ENCODE data around the gene TCP11L2.

TCP11L2 gene

DNA sequence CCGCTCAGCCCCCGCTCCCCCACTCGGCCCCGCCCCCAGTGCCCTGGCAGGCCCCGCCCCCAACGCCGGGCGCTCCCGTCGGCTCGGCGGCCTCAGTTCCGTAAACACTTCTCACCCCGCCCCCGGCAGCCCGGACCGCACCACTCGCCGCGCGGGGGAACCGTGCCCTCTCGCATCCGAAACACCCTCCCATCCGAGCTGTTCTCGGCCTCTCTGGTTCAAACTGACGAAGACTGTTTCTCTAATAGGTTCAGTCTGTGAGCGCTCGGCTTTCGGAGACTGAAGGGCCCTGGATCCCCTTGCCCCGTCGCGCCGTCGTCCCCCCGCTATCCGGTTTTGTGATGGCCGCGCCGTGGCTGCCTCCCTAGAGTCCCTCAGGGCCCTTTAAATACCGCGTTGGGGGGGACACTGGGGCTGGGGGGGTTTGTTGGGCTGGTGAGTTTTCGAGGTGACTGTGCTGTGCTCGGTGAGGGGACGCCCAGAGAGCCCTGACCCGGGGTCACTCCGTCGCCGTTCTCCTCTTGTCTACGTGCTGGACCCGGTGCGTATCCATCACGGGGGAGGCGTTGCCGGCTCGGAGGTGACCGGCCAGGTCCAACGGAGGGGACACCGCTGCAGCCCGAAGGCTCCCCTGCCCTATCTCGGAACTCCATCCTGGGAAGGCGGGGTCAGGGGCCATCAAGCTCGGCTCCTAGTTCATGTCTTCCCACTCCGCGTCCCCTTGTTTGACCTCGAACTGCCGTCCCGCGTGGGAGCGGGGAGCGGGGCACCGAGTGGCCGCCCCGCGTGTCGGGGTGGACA, at the start of gene TCP11L2:
Gene TCP11L2, plus strand, starts transcription at position 333 of the 801 bp plus-strand sequence. CDS start 8,343 bp downstream, outside the sequence.
- DNase-seq = peak; percentile 88

DNA sequence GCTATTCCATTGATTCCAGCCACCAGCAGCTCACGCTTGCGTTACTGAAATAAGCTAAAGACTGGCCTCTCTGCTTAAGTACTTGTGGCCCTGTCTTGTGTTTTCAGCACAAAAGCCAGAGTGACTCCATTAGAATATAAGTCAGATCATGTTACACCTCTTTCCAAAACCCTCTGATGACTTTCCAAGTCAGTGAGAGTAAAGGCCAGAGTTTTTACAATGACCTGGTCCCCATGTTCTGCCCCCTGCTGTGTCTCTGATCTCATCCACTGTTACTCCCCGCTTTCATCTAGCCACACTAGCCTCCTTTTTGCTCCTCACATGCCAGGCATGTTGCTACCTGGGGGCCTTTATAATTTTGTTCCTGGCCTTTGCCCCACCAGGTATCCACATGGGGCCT, 47.8 kb upstream of the TCP11L2 start:
- DNase-seq = no peak

DNA sequence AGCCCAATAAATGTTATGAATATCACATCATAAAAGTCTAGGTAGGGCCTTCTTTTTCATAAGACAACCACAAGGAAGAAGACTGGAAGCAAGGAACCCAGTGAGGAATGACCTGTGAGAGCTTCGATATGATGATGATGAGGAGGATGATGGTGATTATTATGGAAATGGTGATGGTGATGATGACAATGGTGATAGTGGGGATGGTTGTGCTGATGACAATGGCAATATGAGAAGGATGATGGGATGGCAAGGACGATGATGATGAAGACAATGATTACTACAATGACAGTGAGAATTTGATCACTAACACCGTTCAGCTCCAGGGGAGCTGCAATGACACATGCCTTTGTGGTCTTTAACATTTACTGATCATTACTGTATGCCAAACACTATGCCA, 47.0 kb upstream of the TCP11L2 start:
- DNase-seq = no peak

DNA sequence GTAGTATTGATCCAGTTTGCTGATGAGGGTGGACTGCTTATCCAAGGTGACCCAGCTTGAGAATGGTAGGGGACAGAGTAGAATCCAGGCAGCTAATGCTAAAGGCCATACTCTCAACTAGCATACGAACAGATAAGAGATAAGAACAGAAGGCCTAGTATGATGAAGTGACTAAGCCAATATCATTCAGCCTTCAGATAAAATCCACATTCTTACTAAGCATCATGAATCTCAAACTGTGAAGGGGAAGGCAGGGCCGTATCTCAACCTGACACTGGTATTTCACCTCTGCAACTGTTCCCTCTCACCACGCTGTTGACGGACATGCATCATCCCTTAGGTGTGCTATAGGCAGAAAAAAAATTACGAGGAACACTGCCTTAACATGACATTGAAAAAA, 46.6 kb upstream of the TCP11L2 start:
- DNase-seq = no peak

DNA sequence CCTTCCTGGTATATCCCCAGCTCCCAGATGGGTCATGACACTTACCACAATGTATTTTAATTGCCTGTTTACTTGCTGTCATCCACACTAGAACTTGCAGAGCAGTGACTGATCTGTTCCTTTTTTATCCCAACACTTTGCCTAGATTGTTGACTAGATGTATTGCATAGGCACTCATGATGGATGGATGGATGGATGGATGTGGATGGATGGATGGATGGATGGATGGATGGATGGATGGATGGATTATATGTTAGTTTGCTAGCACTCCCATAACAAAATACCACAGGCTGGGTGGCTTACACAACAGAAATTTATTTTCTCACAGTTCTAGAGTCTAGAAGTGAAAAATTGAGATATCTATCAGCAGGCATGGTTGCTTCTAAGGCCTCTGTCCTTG, 46.0 kb upstream of the TCP11L2 start:
- DNase-seq = no peak

DNA sequence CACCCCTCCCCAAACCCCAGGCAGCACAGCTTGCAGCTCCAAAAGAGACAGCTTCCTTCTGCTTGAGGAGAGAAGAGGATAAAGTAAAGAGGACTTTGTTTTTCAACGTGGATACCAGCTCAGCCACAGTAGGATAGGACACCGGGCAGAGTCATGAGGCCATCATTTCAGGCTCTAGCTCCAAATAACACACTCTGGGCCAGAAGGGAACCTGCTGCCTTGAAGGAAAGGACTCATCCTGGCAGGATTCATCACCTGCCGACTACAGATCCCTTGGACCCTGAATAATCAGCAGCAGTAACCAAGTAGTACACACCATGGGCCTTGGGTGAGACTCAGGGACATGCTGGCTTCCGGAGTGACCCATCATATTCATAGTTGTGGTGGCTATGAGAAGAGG, 44.3 kb upstream of the TCP11L2 start:
- DNase-seq = no peak

DNA sequence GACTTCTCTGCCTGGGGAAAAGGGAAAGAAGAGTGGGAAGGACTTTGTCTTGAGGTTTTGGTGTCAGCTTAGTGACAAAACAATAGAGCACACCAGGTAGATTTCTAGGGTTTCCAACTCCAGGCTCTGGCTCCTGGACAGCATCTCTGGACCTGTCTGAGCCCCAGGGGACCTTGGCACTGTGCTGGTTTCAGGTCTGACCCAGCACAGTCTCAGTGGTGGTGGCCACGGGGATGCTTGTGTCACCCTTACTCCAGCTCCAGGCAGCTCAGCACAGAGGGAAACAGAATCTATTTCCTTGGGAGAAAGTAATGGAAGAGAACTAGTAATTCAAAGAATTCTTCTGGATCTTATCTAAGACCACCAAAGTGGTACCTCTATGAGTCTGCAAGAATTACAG, 43.6 kb upstream of the TCP11L2 start:
- no peak for DNase-seq

DNA sequence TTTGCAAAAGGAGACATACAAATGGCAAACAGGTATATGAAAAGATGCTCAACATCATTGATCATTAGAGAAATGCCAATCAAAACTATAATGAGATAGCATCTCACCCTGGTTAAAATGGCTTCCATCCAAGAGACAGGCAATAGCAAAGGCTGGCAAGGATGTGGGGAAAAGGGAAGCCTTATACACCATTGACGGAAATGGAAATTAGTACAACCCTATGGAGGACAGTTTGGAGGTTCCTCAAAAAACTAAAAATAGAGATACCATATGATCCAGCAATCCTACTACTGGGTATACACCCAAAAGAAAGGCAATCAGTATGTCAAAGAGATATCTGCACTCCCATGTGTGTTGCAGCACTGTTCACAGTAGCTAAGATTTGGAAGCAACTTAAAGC, 37.4 kb upstream of the TCP11L2 start:
- no peak for DNase-seq

DNA sequence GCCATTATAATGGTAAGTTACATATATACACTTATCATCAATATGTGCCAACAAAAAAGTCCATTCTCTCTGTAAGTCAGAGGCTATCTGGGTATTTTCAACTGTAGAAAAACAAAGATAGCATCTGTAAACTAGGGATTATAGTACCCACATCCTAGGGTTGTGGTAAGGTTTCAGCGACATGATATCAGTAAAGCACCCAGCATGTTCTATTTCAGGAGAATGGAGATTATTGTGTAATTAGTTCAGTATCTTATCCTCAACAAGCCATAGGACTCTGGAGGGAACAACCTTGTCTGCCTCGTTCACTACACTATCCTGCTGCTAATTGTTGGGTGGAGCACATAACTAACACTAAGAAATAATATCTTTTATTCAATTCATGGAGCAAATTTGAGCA, 35.0 kb upstream of the TCP11L2 start:
- DNase-seq = no peak

DNA sequence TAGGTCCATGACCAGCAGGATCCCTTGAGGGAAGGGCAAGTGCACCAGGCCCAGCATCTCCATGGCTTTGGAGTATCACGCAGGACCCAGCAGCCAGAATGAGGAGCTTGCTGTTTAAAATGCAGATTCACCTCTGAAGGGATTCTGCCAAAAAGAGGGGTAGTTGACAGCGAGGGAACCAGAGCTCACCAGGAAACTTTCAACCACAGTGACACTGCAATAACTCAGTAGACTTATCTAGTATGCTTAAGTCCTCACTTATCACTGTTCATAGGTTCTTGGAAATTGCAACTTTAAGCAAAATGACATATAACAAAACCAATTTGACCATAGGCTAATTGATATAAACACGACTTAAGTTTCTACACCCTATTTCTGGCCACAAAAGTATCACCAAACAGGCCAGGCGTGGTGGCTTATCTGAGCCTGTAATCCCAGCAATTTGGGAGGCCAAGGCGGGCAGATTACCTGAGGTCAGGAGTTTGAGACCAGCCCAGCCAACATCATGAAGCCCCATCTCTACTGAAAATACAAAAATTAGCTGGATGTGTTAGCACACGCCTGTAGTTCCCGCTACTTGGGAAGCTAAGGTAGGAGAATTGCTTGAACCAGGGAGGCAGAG, 33.3 kb upstream of the TCP11L2 start:
- DNase-seq = no peak

DNA sequence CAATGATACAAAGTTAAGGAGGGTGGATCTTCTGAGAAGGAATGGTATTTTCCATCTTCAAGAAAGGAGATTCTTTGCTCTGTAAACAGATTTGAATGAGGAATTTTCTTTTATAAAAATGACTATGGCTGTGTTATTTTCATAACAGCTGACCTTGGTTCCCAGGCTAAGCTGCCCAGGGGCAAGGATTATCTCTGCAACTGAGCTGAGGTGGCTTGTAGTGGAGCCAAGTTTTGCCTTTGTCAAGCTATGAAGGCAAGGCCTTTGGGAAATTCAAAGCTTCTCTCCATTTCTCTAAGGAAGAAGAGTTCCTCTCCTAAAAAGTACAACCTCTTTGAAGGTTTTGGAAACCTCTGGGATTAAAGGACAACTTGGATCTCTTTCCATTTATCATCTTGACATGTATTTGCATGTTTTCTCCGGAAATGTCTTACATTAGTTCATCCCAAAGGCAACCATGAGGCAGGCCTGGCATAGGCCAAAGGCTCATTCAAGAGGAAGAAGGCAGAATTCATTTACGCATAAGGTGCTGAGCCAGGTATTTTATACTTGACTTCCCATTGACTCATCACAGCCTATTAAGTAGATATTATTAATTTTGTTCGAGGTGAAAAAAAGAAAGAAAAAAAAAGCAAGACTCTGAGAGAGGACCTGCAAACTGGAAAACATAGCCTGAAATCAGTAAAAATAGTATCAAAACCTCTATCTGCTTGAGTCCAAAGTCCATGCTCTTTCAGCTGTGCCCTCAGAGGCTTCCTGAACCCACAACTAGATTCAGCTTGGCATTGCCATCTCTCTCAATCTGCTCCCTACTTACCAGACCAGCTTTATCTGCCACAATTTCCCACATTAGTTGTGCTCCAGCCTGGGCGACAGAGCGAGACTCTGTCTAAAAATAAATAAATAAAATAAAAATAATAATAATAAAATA, 30.7 kb upstream of the TCP11L2 start:
- DNase-seq = no peak

DNA sequence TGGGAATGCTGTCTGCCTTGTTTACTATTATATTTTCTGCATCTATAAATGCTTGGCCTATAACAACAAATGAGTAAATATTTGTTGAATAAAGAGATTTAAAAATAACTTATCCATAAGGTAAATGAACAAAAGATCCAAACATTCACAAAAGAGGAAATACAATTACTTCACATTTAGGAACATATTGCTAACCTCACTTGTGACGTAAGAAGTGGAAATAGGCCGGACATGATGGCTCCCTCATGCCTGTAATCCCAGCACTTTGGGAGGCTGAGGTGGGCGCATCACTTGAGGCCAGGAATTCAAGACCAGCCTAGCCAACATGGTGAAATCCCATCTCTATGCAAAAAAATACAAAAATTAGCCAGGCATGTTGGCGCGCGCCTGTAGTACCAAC, 29.0 kb upstream of the TCP11L2 start:
- DNase-seq = no peak

DNA sequence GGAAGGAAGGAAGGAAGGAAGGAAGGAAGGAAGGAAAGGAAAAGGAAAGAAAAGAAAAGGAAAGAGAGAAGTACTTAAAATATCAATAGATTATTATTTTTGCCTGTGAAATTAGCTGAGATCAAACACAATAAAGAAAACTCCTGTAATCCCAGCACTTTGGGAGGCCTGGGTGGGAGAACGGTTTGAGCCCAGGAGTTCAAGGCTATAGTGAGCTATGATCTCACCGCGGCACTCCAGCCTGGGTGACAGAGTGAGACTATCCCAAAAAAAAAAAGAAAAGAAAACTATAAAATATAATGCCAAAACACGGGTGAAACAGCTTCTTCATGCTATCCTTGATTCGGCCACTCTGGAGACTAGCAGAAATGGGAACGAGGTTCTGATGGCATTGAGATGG, 28.5 kb upstream of the TCP11L2 start:
- no peak for DNase-seq

DNA sequence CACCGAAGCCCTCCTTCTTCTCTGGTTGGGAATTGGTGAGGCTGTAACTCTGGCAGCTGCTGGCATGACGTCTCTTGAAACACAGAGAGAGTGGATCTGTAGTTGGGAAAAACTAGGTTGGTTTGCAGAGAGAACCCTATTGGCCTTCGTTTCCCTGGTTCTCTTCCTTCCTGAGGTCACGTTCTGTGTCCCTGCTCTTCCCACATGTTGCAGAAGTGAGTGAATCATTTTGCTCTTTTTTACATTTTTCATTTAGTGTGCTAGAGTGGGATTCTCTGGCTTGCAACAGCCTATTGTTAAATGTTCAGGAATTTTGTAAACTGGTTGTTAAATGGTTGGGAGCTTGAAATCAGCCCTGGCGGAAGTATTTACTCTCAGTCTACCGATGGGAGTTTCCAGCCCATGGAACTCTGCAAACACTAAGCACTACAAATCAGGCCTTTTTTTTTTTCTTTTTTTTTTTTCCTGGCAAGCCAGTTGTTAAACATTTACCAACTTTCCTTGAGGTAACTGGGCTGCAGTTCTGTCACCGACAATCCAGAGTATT, 27.9 kb upstream of the TCP11L2 start:
- no peak for DNase-seq

DNA sequence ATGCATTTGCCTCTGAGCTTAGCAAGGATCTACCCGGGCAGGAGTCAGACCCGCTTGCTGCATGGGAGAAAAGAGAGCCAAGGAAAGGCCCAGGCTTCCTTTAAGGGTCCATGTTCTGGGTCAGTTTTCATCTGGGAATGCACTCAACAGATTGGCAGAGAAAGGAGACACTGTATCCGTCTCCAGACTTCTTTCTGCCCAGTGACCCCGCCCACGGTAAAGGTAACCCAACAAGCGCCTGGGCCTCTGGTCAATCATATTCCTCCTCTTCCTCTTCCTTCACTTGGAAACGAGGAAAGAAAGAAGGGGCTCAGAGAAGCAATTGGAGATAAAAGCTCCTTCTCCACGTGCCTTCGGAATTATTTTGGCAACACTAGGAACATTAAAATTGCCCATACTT, 27.1 kb upstream of the TCP11L2 start:
- no peak for DNase-seq

DNA sequence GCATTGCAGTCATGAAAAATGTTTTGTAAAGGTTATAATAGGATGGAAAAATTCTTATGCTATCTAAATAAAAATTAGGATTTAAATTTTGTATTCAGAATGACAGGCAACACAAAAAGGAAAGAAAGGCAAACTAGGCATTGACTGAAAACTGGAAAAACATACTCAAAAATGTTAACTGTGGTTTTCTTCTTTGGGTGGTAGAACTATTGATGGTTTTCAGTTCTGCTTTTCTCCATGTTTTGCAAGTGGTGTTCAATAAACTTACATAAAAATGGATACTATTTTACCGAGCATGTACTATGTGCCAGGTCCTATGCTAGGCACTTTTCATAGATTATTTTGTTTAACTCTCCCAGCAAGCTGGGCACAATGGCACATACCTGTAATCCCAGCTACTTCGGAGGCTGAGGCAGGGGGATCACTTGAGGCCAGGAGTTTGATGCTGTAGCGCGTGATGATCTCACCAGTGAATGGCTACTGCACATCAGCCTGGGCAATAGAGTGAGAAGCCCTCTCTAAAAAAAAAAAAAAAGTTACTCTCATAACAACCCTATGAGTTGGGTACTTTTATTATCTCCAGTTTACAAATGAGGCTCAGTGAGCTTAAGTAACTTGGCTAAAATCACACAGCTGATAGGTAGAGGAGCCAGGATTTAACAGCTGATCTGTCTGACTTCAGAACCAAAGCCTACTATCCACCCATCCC, 26.3 kb upstream of the TCP11L2 start:
- DNase-seq = no peak

DNA sequence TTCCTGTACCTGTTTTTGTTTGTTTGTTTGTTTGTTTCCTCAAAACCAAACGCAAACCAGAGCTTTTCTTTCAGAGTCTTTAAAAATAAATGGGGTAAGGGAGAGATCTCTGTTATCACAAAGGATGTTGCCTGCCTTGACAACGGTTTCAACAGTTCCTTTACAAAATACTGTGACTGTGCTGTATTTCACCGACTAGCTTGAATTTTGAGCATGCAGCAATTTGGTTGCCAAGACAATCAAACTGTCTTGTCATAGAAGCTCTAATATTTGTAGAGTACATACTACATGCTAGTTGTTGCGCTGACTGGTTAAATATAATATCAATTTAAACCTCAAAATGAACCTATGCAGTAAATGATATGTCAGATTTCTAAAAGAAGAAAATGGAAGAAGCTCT, 22.4 kb upstream of the TCP11L2 start:
- DNase-seq = no peak

DNA sequence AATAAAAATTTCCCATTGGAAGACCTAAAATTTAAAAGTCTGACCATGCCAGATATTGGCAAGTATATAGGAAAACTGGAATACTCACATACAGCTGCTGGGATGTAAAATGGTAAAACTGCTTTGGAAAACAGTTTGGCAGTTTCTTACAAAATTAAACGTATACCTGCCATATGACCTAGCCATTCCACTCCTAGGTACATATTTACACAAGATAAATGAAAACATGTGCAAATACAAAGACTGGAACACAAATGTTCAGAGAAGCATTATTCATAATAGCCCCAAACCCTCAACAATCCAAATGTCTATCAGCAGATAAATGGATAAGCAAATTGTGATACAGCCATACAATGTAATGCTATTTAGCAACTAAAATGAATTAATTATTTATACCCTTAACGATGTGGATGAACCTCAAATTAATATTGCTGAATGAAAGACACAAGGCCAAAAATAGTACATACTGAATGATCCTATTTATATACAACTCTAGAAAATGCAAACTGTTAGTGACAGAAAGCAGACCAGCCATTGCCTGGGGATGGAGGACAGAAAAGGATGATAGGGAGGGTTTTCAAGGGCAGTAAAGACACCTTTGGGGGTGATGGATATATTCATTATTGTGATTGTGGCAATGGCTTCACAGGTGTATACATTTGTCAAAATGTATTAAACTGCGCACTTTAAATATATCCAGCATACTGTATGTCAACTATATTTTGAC, 21.3 kb upstream of the TCP11L2 start:
- no peak for DNase-seq

DNA sequence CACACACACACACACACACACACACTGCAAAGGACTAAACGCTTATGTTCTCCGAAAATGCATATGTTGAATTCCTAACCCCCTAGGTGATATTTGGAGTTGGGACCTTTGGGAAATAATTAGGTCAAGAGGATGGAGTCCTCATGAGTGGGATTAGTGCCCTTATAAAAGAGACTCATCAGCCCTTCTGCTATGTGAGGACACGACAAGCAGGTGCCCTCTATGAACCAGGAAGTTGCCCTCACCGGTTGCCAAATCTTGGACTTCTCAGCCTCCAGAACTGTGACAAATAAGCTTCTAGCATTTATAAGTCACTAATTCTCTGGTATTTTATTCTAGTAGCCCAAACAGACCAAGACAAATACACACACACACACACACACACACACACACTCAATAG, 20.7 kb upstream of the TCP11L2 start:
- no peak for DNase-seq

DNA sequence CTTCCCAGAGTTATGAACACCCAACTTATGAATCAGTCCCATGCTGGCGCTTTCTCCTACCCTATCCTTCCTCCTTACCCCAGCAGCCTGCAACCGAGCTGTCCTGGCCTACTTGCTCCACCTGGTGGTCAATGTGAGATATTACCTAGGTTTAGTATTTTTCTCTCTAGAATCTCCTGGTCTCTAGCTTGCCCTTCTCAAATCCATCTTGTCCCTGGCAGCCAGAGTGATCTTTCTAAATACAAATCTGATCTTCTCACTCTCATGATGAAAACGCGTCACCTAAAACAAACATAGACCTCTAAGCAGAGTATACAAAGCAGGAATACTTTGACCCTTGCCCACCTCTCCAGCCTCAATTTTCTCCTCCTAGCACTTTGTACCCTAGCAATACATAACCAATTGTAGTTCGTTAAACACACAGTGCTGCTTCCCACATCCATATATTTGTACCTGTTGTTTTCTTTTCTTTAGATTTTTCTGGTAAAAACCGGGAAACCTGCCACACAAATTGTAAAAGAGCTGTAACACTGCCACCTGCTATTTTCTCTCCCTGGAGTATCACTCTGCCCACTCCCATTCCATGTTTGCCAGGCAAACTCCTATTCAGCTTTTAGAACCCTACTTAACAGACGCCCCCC, 20.0 kb upstream of the TCP11L2 start:
- DNase-seq = peak; percentile 50

DNA sequence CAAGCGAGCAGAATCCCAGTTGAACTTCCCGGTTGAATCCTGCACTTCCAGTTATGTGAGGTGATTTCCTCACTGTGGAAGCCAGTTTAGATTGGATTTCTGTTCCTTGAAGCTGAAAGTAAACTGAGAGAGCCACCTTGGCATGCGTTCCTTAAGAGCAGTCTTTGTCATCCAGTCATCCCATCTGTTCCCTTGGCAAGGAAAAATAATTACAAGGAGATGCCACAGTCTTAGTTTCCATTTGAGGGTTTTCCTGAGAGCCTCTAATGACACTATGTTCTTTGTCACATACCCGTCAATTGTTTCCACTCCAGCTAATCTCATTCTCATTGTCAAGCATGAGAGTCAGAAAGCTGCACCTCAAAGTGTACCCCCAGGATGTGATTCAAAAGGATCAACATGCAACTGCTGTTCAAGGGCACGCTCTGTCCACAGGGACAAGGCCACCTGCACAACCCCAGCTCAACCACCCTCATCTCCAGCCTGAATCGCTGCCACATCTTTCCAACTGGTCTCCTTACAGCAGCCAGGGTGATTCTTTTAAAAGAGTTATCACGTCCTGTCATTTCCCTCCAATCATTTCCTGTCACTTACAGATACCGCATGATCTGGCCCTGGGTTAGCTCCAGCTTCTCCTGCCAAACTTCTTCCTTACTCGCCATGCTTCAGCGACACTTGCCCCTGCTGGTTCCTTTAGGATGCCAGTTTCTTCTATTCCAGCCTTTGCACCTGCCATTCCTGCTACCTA, 18.0 kb upstream of the TCP11L2 start:
- no peak for DNase-seq

Measured in CD4-positive, alpha-beta T cell treated with Interleukin-4 for 4 hours (primary cell).